Measurements from ENCODE around the gene RFTN1. TPM values are rescaled to one million over a fixed set of nuclear protein-coding genes. Genes with fewer than 3 reads are reported as not detected.

RFTN1 gene
- total RNA-seq, 1 donor from 2014 or later = 6.4 TPM

DNA sequence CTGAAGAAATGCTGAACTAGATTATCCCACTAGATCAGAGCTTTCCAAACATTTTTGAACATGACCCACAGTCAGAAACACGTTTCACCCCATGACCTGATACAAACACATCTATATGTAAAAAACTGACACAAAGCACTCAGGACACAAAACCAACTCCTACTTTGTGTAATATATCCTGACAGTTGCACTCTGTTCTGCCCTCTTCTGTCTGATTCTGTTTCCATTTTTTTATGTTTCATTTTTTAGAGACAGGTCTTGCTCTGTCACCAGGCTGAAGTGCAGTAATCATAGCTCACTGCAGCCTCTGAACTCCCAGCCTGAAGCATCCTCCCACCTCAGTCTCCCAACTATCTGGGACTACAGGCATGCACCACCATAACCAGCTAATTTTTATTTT is 15.8 kb upstream of the RFTN1 start:
- Mint-ChIP-seq H3K27me3 (ENCODE audit: unreplicated experiment) (peaks cover 2% of the 10 kb centered on the region), H3K36me3 (ENCODE audit: unreplicated experiment) (no peaks in the 10 kb centered on the region), H3K4me1 (ENCODE audit: low read depth, unreplicated experiment) (peaks cover 17% of the 10 kb centered on the region), H3K9me3 (ENCODE audit: unreplicated experiment) (peaks cover 2% of the 10 kb centered on the region), H3K4me3 (ENCODE audit: unreplicated experiment) (no peak overlapping the region), H3K27ac (ENCODE audit: unreplicated experiment) (no peak overlapping the region)
- TF ChIP-seq, protein P1, sequence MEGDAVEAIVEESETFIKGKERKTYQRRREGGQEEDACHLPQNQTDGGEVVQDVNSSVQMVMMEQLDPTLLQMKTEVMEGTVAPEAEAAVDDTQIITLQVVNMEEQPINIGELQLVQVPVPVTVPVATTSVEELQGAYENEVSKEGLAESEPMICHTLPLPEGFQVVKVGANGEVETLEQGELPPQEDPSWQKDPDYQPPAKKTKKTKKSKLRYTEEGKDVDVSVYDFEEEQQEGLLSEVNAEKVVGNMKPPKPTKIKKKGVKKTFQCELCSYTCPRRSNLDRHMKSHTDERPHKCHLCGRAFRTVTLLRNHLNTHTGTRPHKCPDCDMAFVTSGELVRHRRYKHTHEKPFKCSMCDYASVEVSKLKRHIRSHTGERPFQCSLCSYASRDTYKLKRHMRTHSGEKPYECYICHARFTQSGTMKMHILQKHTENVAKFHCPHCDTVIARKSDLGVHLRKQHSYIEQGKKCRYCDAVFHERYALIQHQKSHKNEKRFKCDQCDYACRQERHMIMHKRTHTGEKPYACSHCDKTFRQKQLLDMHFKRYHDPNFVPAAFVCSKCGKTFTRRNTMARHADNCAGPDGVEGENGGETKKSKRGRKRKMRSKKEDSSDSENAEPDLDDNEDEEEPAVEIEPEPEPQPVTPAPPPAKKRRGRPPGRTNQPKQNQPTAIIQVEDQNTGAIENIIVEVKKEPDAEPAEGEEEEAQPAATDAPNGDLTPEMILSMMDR (IDR thresholded peaks at IDR 0.05; ENCODE audit: partially characterized antibody, unreplicated experiment) = no peak
- no peak for DNase-seq

DNA sequence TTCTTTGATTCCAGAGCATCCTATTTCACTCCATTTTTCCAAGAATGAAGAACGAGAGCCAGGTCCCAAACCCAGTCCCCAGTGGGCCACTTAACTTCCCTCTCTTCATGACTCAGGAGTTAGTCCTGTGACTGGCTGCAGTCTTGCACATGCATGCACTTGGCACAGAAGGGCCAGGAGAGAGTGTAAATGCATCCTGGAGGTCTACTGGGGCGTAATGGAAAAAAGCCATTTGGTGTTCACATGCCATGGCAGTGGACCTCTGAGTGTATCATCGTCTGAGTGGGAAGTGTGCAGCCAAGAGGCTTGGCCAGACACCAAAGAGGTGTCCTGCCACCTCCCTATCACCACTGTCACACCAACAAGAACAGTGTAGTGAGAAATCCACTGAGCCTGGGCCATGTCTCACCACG is 15.1 kb upstream of the RFTN1 start:
- Mint-ChIP-seq H3K36me3 (ENCODE audit: unreplicated experiment) (no peaks in the 10 kb centered on the region), H3K9me3 (ENCODE audit: unreplicated experiment) (peaks cover 2% of the 10 kb centered on the region), H3K27me3 (ENCODE audit: unreplicated experiment) (peaks cover 2% of the 10 kb centered on the region), H3K27ac (ENCODE audit: unreplicated experiment) (no peak overlapping the region), H3K4me3 (ENCODE audit: unreplicated experiment) (no peak overlapping the region), H3K4me1 (ENCODE audit: low read depth, unreplicated experiment) (peaks cover 10% of the 10 kb centered on the region)
- TF ChIP-seq, protein P1 (IDR thresholded peaks at IDR 0.05; ENCODE audit: partially characterized antibody, unreplicated experiment) = no peak
- DNase-seq = no peak

DNA sequence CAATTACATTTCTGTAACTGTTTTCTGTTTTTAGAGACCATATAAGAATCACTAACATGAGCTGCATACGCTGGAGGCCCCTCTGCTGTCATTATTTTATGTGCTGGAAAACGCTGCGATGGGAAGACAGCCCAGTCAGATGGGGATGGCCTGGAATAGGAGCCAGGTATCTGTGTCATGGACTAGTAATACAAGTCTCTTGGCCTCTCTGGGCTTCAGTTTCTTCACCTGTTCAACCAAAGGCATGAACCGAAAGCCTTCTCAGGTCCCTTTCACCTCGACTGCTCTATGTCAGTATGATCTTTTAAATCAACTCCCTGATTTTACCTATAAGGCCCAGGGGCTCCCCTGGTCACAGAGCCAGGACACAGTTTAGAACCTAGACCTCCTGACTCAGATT is 14.6 kb upstream of the RFTN1 start:
- Mint-ChIP-seq H3K9me3 (ENCODE audit: unreplicated experiment) (peaks cover 2% of the 10 kb centered on the region), H3K27ac (ENCODE audit: unreplicated experiment) (no peak overlapping the region), H3K36me3 (ENCODE audit: unreplicated experiment) (no peaks in the 10 kb centered on the region), H3K27me3 (ENCODE audit: unreplicated experiment) (peaks cover 2% of the 10 kb centered on the region), H3K4me1 (ENCODE audit: low read depth, unreplicated experiment) (peaks cover 5% of the 10 kb centered on the region), H3K4me3 (ENCODE audit: unreplicated experiment) (no peak overlapping the region)
- TF ChIP-seq, protein P1 (IDR thresholded peaks at IDR 0.05; ENCODE audit: partially characterized antibody, unreplicated experiment) = no peak
- no peak for DNase-seq

DNA sequence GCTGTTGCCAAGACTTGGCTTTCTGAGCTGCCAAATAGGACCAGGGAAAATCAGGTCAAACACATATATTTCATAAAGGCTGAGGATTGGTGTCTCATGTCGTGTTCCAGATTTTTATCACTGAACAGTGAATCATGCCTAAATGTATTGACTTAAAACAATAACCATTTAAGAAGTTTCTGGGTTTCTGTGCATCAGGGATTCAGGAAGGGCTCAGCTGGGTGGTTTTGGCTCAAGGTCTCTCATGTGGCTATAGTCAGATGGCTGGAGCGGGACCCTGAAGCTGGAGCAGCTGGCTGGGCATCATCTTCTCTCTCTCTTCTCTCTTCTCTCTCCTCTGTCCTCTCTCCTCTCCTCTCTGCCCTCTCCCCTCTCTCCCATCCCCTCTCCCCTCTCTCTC is 10.7 kb upstream of the RFTN1 start:
- TF ChIP-seq, protein P1 (IDR thresholded peaks at IDR 0.05; ENCODE audit: partially characterized antibody, unreplicated experiment) = no peak
- Mint-ChIP-seq H3K36me3 (ENCODE audit: unreplicated experiment) (peaks cover 11% of the 10 kb centered on the region), H3K27ac (ENCODE audit: unreplicated experiment) (no peak overlapping the region), H3K4me1 (ENCODE audit: low read depth, unreplicated experiment) (peaks cover 10% of the 10 kb centered on the region), H3K4me3 (ENCODE audit: unreplicated experiment) (no peak overlapping the region), H3K27me3 (ENCODE audit: unreplicated experiment) (peaks cover 5% of the 10 kb centered on the region), H3K9me3 (ENCODE audit: unreplicated experiment) (peaks cover 2% of the 10 kb centered on the region)
- DNase-seq = no peak

DNA sequence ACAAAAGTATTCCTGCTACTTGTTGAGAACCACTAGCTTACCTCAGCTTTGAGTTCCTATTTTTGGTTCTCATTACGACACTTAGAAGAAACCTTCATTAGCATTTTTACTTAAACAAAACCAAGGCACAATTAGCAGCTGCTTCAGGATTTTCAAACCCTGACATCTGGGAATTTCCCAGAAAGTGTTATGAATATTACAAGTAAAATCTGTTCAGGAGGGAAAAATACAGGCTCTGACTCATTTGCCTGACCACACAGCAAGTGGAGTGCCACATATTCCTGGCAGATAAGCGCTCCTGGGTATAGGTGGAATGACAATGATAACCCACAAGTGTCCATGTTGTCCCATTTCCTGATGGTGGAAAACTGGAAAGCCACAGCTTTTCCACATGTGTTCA is 10.3 kb upstream of the RFTN1 start:
- Mint-ChIP-seq H3K9me3 (ENCODE audit: unreplicated experiment) (peaks cover 2% of the 10 kb centered on the region), H3K27ac (ENCODE audit: unreplicated experiment) (no peak overlapping the region), H3K36me3 (ENCODE audit: unreplicated experiment) (peaks cover 11% of the 10 kb centered on the region), H3K4me1 (ENCODE audit: low read depth, unreplicated experiment) (peaks cover 10% of the 10 kb centered on the region), H3K4me3 (ENCODE audit: unreplicated experiment) (no peak overlapping the region), H3K27me3 (ENCODE audit: unreplicated experiment) (peaks cover 5% of the 10 kb centered on the region)
- TF ChIP-seq, protein P1 (IDR thresholded peaks at IDR 0.05; ENCODE audit: partially characterized antibody, unreplicated experiment) = no peak
- DNase-seq = no peak
